K562 (cell line): ENCODE data around the gene WDR27.

ENCODE experiments used
- BRCA1 ChIP-seq, 2 experiments: fragments of 450-650 bp in 1 of 2; sonication (generic) in 1 of 2; formaldehyde crosslinking in 1 of 2; IDR thresholded peaks; 2 replicates each; pipeline versions ENCODE4 v1.5.0 to v1.6.1; 2017 to 2020; ENCODE audit warnings: mild to moderate bottlenecking in 1 of 2, missing genetic modification reagents in 1 of 2
- FOXJ3 ChIP-seq: sonication (generic); formaldehyde crosslinking; IDR thresholded peaks from 2 replicates; pipeline ENCODE4 v1.4.0; 2020; ENCODE audit warnings: mild to moderate bottlenecking, missing genetic modification reagents
- GABPB1 ChIP-seq: sonication (generic); formaldehyde crosslinking; IDR thresholded peaks from 2 replicates; pipeline ENCODE4 v1.8.0; 2022; ENCODE audit warnings: mild to moderate bottlenecking, missing genetic modification reagents
- MAZ ChIP-seq, 2 experiments: fragments of 450-650 bp in 1 of 2; sonication (generic) in 1 of 2; formaldehyde crosslinking; IDR thresholded peaks in 1 of 2; conservative IDR thresholded peaks in 1 of 2; 2 replicates each; pipeline versions ENCODE4 v1.4.0 to v1.5.0; 2020; ENCODE audit warnings: mild to moderate bottlenecking in 1 of 2, missing genetic modification reagents in 1 of 2
- NBN ChIP-seq: fragments of 450-650 bp; IDR thresholded peaks from 2 replicates; pipeline ENCODE4 v1.6.1; 2016; ENCODE audit warnings: low read depth, mild to moderate bottlenecking
- POLR2A ChIP-seq: fragments of 450-650 bp; conservative IDR thresholded peaks from 2 replicates; pipeline ENCODE4 v1.6.1; 2016
- RCOR1 ChIP-seq, 2 experiments: IDR thresholded peaks; 2 replicates each; pipeline ENCODE4 v1.6.1; 2012; ENCODE audit warnings: low read depth in 2 of 2, low read length in 2 of 2, borderline replicate concordance in 1 of 2, improper control_type of control experiment in 1 of 2
- TF ChIP-seq, protein P1 (sequence below), 3 experiments: IDR thresholded peaks in 2 of 3; conservative IDR thresholded peaks in 1 of 3; 2 replicates each; pipeline ENCODE4 v1.5.1; 2011 to 2012; ENCODE audit warnings: low read length in 3 of 3, mild to moderate bottlenecking in 3 of 3, control low read depth in 2 of 3, improper control_type of control experiment in 1 of 3, inconsistent platforms in 1 of 3, low read depth in 1 of 3, mixed read lengths in 1 of 3, moderate library complexity in 1 of 3; ENCODE audit not compliant: insufficient read depth in 2 of 3

DNA sequence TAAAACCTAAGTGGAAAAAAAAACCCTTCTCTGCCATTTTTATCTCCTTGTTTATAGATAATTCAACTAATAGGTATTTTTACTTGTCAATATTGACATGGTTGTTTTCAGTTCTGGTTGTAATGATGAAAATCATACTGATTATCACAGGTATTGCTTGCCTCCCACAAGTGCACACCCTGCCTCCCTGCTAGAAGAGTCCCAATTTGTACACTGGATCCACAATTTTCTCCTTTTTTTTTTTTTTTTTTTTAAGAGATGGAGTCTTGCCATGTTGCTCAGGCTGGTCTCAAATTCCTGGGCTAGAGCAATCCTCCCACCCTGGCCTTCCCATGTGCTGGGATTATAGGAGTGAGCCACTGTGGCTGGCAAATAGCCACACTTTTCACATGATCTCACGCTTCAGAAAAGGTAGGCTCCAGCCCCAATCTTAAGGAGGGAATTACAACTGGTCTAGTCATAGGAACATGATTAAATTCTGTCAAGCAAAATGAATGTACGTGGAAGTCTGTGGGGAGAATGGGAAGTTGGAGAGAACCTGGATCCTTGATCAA lies 37.2 kb upstream of the WDR27 start:
- TF ChIP-seq RCOR1 (IDR thresholded peaks at IDR 0.05; ENCODE audit: borderline replicate concordance in 1 of 2, low read depth in 2 of 2, low read length in 2 of 2) (no peak), BRCA1 (IDR thresholded peaks at IDR 0.05) (no peak), BRCA1 (CRISPR knock-in tag; IDR thresholded peaks at IDR 0.05) (no peak), FOXJ3 (CRISPR knock-in tag) (no peak), GABPB1 (CRISPR knock-in tag) (no peak), NBN (no peak), MAZ (CRISPR knock-in tag; conservative IDR thresholded peaks at IDR 0.05 in 1 of 2, IDR thresholded peaks at IDR 0.05 in 1 of 2) (no peak), POLR2A (no peak)
- TF ChIP-seq, protein P1, sequence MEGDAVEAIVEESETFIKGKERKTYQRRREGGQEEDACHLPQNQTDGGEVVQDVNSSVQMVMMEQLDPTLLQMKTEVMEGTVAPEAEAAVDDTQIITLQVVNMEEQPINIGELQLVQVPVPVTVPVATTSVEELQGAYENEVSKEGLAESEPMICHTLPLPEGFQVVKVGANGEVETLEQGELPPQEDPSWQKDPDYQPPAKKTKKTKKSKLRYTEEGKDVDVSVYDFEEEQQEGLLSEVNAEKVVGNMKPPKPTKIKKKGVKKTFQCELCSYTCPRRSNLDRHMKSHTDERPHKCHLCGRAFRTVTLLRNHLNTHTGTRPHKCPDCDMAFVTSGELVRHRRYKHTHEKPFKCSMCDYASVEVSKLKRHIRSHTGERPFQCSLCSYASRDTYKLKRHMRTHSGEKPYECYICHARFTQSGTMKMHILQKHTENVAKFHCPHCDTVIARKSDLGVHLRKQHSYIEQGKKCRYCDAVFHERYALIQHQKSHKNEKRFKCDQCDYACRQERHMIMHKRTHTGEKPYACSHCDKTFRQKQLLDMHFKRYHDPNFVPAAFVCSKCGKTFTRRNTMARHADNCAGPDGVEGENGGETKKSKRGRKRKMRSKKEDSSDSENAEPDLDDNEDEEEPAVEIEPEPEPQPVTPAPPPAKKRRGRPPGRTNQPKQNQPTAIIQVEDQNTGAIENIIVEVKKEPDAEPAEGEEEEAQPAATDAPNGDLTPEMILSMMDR (IDR thresholded peaks at IDR 0.05 in 2 of 3, conservative IDR thresholded peaks at IDR 0.05 in 1 of 3; ENCODE audit: insufficient read depth in 2 of 3, low read depth in 1 of 3, low read length in 3 of 3) = no peak
